Brain pericyte (primary cell): ENCODE data around the gene SBK1.
"Not testable (repeated sequence)": the region's sequence is repeated elsewhere in the genome, so short reads cannot be mapped to it uniquely, and the experiment has no call there.

Experiments
- DNase-seq: peaks from one replicate; pipeline ENCODE4 v3.0.0-alpha.2; 2012; ENCODE audit warnings: low read depth, low spot score

Gene SBK1

DNA sequence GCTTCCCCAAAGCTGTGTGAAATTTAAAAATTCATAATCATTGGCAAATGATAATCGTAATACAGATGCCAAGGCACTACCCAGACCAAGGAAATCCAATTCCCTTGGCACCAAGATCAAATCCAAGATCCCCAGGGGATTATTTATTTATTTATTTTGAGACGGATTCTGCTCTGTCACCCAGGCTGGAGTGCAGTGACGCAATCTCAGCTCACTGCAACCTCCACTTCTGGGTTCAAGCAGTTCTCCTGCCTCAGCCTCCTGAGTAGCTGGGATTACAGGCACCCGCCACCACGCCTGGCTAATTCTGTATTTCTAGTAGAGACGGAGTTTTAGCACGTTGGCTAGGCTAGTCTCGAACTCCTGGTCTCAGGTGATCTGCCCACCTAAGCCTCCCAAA is 43.4 kb downstream of the SBK1 start:
- not testable (repeated sequence) for DNase-seq

DNA sequence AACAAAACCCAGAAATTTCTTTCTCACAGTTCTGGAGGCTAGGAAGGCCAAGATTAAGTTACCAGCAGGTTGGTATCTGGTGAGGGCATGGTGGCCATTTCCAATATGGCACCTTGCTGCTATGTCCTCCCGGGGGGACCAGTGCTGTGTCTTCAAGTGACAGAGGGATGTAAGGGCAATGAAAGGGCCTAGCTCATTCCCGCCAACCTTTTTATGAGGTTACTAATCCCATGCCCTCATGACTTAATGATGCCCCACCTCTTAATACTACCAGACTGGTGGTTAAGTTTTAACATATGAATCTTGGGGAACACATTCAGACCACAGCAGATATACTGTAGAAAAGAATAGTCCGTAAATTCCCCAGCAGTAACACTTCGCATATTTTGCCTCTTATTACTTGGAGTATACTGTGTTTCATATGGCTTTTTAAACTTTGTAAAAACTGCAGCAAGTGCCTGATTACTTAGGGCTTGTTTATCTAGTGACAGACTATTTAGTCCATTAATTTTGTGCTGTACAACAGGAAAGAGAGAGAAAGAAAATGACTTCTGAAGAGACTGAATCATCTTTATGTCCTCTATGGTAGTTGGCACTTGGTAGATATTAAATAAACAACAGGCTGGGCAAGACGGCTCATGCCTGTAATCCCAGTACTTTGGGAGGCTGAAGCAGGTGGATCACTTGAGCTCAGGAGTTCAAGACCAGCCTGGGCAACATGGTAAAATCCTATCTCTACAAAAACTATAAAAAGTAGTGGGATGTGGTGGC is 44.8 kb downstream of the SBK1 start:
- not testable (repeated sequence) for DNase-seq

DNA sequence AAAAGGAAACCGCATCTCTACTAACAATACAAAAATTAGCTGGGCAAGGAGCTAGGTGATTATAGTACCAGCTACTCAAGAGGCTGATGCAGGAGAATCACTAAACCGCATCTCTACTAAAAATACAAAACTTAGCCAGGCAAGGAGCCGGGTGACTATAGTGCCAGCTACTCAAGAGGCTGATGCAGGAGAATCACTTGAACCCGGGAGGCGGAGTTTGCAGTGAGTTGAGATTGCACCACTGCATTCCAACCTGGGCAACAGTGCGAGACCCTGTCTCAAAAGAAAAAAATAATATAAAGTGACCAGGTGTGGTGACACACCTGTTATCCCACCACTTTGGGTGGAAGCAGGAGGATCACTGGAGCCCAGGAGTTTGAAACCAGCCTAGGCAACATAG is 45.9 kb downstream of the SBK1 start:
- DNase-seq, result not testable (repeated sequence)

DNA sequence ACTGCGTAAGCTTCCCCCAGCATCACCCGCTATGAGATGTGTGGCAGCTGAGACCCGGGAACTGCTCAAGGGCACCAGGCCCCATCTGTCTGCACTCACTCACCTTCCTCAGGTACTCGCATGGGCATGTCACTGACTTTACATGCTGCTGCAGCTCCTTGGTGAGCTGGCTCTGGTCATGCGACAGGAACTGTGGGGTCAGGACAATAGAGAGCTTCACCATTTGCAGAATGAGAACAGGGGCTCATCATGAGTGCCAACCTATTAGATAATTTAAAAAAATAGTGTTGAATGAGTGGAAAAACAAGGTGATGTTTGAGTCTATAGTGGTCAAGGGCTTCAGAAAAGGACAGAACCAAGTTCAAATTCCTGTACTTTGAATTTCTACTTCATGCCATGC is 70.3 kb downstream of the SBK1 start:
- not testable (repeated sequence) for DNase-seq

DNA sequence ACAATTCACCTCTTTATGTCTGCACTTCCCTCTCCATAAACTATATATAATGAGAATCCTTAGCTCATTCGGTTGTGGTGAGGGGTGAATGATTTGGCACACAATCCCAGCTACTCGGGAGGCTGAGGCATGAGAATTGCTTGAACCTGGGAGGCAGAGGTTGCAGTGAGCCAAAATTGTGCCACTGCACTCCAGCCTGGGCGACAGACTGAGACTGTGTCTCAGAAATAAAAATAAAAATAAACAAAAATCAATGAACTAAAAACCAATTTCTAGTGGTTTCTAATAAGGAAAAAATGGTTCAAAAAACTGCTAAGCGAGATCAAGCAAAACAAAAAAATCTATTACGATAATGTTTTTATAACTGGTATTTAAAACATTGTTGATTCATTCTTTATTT is 71.1 kb downstream of the SBK1 start, which contains the start of gene NPIPB6:
TSS of gene NPIPB6 (minus strand) at position 101 of the 400 bp plus-strand sequence. CDS start 686 bp downstream, outside the sequence.
- DNase-seq, result not testable (repeated sequence)

DNA sequence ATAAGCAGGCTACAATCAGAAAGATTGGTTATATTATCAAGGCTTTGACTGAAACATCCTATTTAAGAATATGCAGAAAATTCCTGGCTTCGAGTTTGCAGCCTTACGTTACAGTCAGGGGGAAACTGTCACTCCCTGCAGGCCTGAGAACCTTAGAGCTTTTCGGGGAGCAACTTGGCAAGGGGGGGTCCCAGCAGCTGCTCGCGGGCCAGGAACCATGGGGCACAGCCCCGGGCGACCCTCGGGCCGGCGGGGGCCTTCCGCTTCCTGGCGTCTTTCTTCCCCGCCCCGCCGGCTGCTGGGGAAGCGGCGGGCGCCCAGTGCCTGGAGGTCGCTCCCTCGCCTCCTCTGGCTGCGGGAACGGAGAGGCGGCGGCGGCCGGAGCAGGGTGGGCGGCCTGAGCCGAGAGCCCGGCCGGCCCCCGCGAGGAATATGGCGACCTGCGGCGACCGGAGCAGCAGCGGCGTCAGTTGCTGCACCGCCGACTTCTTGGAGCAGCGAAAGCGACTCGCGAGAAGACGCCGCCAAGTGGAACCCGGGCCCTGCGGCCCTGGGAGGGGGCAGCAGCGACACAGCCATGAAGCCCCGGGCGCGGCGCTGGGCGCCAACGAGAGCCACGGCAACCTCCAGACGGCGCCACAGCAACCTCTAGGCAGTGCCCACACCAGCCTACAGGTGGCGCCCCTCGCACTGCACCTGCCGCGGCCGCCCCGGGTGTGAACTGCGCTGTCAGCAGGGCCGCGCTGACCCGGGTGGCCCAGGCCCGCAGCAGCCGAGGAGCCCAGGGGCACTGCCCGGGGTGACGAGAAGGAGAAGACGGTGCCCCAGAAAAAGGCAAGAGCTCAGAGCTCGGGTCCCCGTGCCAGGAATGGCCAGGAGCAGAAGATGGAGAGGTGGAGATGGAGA is 72.2 kb downstream of the SBK1 start:
- not testable (repeated sequence) for DNase-seq

DNA sequence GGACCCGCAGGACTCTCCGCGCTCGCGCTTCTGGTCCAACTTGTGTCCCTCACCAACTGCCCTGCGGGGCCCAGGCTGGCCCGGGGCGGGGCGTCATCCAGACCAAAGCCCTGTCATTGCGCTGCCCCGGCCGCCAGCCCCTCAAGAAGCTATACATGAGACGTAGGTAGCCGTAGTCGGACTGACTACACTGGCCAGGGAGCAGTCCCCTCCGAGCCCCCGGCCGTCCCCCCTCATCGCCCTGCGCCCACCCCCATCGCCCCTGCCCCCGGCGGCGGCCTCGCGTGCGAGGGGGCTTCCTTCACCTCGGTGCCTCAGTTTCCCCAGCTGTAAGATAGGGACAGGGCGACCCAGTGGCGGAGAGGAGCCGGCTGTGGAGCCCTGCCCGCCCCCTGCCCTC is 75.6 kb downstream of the SBK1 start:
- not testable (repeated sequence) for DNase-seq
